Liver (tissue), 9 donors: ENCODE measurements around the gene CAVIN3. TPM values are rescaled to one million over a fixed set of nuclear protein-coding genes. Genes with fewer than 3 reads are reported as not detected.

Source experiments
- DNase-seq: peaks from one replicate; pipeline ENCODE4 v3.0.0-alpha.2; 2017; ENCODE audit warnings: low spot score
- H3K27ac ChIP-seq, 2 donors: one replicate each; pipeline ENCODE4 v1.7.0; 2013; ENCODE audit warnings: inconsistent platforms in 2 of 2, low read length in 2 of 2, control low read depth in 1 of 2, low read depth in 1 of 2, mild to moderate bottlenecking in 1 of 2
- H3K27me3 ChIP-seq, 4 donors: one replicate each; pipeline versions ENCODE4 v1.6.1 to v1.7.0; 2013; ENCODE audit warnings: low read length in 3 of 4, inconsistent platforms in 1 of 4, mild to moderate bottlenecking in 1 of 4, moderate library complexity in 1 of 4; ENCODE audit not compliant: control insufficient read depth in 4 of 4, insufficient read depth in 4 of 4
- H3K36me3 ChIP-seq, 4 donors: one replicate each; pipeline versions ENCODE4 v1.6.1 to v1.7.0; 2013; ENCODE audit warnings: low read length in 3 of 4, mild to moderate bottlenecking in 3 of 4, low read depth in 1 of 4, moderate library complexity in 1 of 4; ENCODE audit not compliant: control insufficient read depth in 4 of 4, insufficient read depth in 3 of 4
- H3K4me1 ChIP-seq, 4 donors: one replicate each; pipeline versions ENCODE4 v1.6.1 to v1.7.0; 2013; ENCODE audit warnings: low read length in 3 of 4, mild to moderate bottlenecking in 3 of 4, moderate library complexity in 1 of 4; ENCODE audit not compliant: control insufficient read depth in 4 of 4, insufficient read depth in 4 of 4
- H3K4me3 ChIP-seq, 3 donors: one replicate each; pipeline versions ENCODE4 v1.6.1 to v1.7.0; 2013; ENCODE audit warnings: low read length in 3 of 3, control low read depth in 1 of 3, low read depth in 1 of 3, mild to moderate bottlenecking in 1 of 3
- H3K9ac ChIP-seq, 2 donors: one replicate each; pipeline ENCODE4 v1.7.0; 2013; ENCODE audit warnings: low read length in 2 of 2, mild to moderate bottlenecking in 2 of 2, moderate library complexity in 2 of 2, control low read depth in 1 of 2, low read depth in 1 of 2
- H3K9me3 ChIP-seq, 4 donors: one replicate each; pipeline versions ENCODE4 v1.6.1 to v1.7.0; 2013; ENCODE audit warnings: low read length in 3 of 4; ENCODE audit not compliant: control insufficient read depth in 4 of 4
- ATF3 ChIP-seq: IDR thresholded peaks from 2 replicates; pipeline ENCODE4 v1.6.1; 2016; ENCODE audit warnings: antibody characterized with exemption
- FOXA1 ChIP-seq: IDR thresholded peaks from 2 replicates; pipeline ENCODE4 v1.6.1; 2016; ENCODE audit warnings: antibody characterized with exemption
- FOXA2 ChIP-seq: IDR thresholded peaks from 2 replicates; pipeline ENCODE4 v1.6.1; 2016; ENCODE audit warnings: antibody characterized with exemption
- GABPA ChIP-seq, 2 donors: IDR thresholded peaks in 1 of 2; conservative IDR thresholded peaks in 1 of 2; 2 replicates each; pipeline ENCODE4 v1.6.1; 2016; ENCODE audit warnings: antibody characterized with exemption in 2 of 2, mild to moderate bottlenecking in 1 of 2, moderate library complexity in 1 of 2
- HNF4G ChIP-seq: IDR thresholded peaks from 2 replicates; pipeline ENCODE4 v1.6.1; 2016; ENCODE audit warnings: antibody characterized with exemption
- JUND ChIP-seq, 2 donors: IDR thresholded peaks; 2 replicates each; pipeline ENCODE4 v1.6.1; 2016; ENCODE audit warnings: antibody characterized with exemption in 2 of 2
- MAX ChIP-seq: IDR thresholded peaks from 2 replicates; pipeline ENCODE4 v1.6.1; 2016; ENCODE audit warnings: antibody characterized with exemption
- NR2F2 ChIP-seq: IDR thresholded peaks from 2 replicates; pipeline ENCODE4 v1.6.1; 2016; ENCODE audit warnings: antibody characterized with exemption
- RXRA ChIP-seq, 2 donors: IDR thresholded peaks; 2 replicates each; pipeline ENCODE4 v1.6.1; 2017 to 2018; ENCODE audit warnings: antibody characterized with exemption in 2 of 2, mild to moderate bottlenecking in 1 of 2
- SP1 ChIP-seq: IDR thresholded peaks from 2 replicates; pipeline ENCODE4 v1.6.1; 2018; ENCODE audit warnings: antibody characterized with exemption, mild to moderate bottlenecking
- TAF1 ChIP-seq: conservative IDR thresholded peaks from 2 replicates; pipeline ENCODE4 v1.6.1; 2016; ENCODE audit warnings: antibody characterized with exemption, mild to moderate bottlenecking
- YY1 ChIP-seq: IDR thresholded peaks from 2 replicates; pipeline ENCODE4 v1.6.1; 2016; ENCODE audit warnings: antibody characterized with exemption, mild to moderate bottlenecking
- ZBTB33 ChIP-seq: IDR thresholded peaks from 2 replicates; pipeline ENCODE4 v1.6.1; 2016; ENCODE audit warnings: antibody characterized with exemption
- WGBS: extraction: QIAGEN DNeasy Blood & Tissue Kit; methylation state at CpG from one replicate; pipeline ENCODE4 v1.1.7; 2013; 5-methylcytosine and 5-hydroxymethylcytosine counted together
- polyA plus RNA-seq, 2 donors: library from polyadenylated mRNA; stranded (reverse) in 1 of 2; unstranded in 1 of 2; fragments of 200-250 nt in 1 of 2; fragments of >200 nt in 1 of 2; fragmentation: Nextera tagmentation in 1 of 2; extraction: Ambion mirVana in 1 of 2; gene quantifications; one replicate each; pipeline versions ENCODE4 v1.2.1 to v1.2.3, GENCODE V29; 2013 to 2015
- total RNA-seq, 2 donors: library from RNA; depleted of rRNA; stranded (reverse); fragments of >200 nt; gene quantifications; one replicate each; pipeline ENCODE4 v1.2.3, GENCODE V29; 2014
- TF ChIP-seq, protein P1 (sequence below): IDR thresholded peaks from 2 replicates; pipeline ENCODE4 v1.6.1; 2016; ENCODE audit warnings: antibody characterized with exemption, mild to moderate bottlenecking
- TF ChIP-seq, protein P2 (sequence below): fragments of 150-350 bp; IDR thresholded peaks from 2 replicates; pipeline ENCODE4 v1.5.1; 2017; ENCODE audit warnings: improper control_type of control experiment, low read depth, low read length; ENCODE audit not compliant: missing input control
- donor health status: healthy.
- donor health status: healthy.
- donor health status: healthy.
- donor health status: healthy.
- donor health status: healthy.

Gene CAVIN3
- total and polyA plus RNA-seq, 4 donors: 2.5 to 13.9 (median 4.2) TPM

- Histone ChIP-seq H3K27me3 (peaks cover 0 to 4% (median 0%) of the 10 kb centered on the region in 4 donors), H3K36me3 (no peaks in the 10 kb centered on the region), H3K9ac (no peak overlapping the region), H3K27ac (peak overlapping the region; percentile 23 to 70), H3K9me3 (no peaks in the 10 kb centered on the region), H3K4me1 (peaks cover 5 to 10% (median 7%) of the 10 kb centered on the region in 4 donors), H3K4me3 (no peak overlapping the region)
- DNase-seq: no peak
- TF ChIP-seq, protein P1, sequence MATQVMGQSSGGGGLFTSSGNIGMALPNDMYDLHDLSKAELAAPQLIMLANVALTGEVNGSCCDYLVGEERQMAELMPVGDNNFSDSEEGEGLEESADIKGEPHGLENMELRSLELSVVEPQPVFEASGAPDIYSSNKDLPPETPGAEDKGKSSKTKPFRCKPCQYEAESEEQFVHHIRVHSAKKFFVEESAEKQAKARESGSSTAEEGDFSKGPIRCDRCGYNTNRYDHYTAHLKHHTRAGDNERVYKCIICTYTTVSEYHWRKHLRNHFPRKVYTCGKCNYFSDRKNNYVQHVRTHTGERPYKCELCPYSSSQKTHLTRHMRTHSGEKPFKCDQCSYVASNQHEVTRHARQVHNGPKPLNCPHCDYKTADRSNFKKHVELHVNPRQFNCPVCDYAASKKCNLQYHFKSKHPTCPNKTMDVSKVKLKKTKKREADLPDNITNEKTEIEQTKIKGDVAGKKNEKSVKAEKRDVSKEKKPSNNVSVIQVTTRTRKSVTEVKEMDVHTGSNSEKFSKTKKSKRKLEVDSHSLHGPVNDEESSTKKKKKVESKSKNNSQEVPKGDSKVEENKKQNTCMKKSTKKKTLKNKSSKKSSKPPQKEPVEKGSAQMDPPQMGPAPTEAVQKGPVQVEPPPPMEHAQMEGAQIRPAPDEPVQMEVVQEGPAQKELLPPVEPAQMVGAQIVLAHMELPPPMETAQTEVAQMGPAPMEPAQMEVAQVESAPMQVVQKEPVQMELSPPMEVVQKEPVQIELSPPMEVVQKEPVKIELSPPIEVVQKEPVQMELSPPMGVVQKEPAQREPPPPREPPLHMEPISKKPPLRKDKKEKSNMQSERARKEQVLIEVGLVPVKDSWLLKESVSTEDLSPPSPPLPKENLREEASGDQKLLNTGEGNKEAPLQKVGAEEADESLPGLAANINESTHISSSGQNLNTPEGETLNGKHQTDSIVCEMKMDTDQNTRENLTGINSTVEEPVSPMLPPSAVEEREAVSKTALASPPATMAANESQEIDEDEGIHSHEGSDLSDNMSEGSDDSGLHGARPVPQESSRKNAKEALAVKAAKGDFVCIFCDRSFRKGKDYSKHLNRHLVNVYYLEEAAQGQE: no peak
- TF ChIP-seq, protein P2, sequence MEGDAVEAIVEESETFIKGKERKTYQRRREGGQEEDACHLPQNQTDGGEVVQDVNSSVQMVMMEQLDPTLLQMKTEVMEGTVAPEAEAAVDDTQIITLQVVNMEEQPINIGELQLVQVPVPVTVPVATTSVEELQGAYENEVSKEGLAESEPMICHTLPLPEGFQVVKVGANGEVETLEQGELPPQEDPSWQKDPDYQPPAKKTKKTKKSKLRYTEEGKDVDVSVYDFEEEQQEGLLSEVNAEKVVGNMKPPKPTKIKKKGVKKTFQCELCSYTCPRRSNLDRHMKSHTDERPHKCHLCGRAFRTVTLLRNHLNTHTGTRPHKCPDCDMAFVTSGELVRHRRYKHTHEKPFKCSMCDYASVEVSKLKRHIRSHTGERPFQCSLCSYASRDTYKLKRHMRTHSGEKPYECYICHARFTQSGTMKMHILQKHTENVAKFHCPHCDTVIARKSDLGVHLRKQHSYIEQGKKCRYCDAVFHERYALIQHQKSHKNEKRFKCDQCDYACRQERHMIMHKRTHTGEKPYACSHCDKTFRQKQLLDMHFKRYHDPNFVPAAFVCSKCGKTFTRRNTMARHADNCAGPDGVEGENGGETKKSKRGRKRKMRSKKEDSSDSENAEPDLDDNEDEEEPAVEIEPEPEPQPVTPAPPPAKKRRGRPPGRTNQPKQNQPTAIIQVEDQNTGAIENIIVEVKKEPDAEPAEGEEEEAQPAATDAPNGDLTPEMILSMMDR: no peak
- TF ChIP-seq MAX (no peak), ZBTB33 (no peak), FOXA1 (no peak), HNF4G (no peak), TAF1 (no peak), RXRA (IDR thresholded peaks at IDR 0.05) (no peak), SP1 (no peak), ATF3 (no peak), FOXA2 (no peak), GABPA (IDR thresholded peaks at IDR 0.05 in 1 of 2, conservative IDR thresholded peaks at IDR 0.05 in 1 of 2) (no peak), JUND (IDR thresholded peaks at IDR 0.05) (no peak), YY1 (no peak), NR2F2 (no peak)
- 88% methylated on average over 12 of the region's 12 CpGs for WGBS
These were observed 1.1 kb upstream of the CAVIN3 start for GRCh38 chr11:6321356-6321755.
